ENCODE results near the gene PYGM. TPM values are rescaled to one million over a fixed set of nuclear protein-coding genes. Genes with fewer than 3 reads are reported as not detected.
"Not testable (repeated sequence)": the region's sequence is repeated elsewhere in the genome, so short reads cannot be mapped to it uniquely, and the experiment has no call there.

Gene PYGM
- total RNA-seq, 1 donor = 1.7 TPM

- DNase-seq (ENCODE audit: low read depth) = no peak
- no peak for TF ChIP-seq CTCF (IDR thresholded peaks at IDR 0.05; ENCODE audit: insufficient read depth, low read depth, low read length)
- no peak overlapping the region for H3K4me3 ChIP-seq (ENCODE audit: low read depth, low read length)
Measured at GRCh38 chr11:64711956-64712362, 47.8 kb downstream of the PYGM start.

GRCh38 chr11:64711138-64711955 lies 48.4 kb downstream of the PYGM start:
- no peak for TF ChIP-seq CTCF (IDR thresholded peaks at IDR 0.05; ENCODE audit: insufficient read depth, low read depth, low read length)

GRCh38 chr11:64710418-64711137 lies 49.2 kb downstream of the PYGM start:
- no peak for DNase-seq (ENCODE audit: low read depth)
- TF ChIP-seq CTCF (IDR thresholded peaks at IDR 0.05; ENCODE audit: insufficient read depth, low read depth, low read length) = no peak
- H3K4me3 ChIP-seq (ENCODE audit: low read depth, low read length) = no peak overlapping the region

More at GRCh38 chr11:64711138-64711955, 48.4 kb downstream of the PYGM start:
- no peak overlapping the region for H3K4me3 ChIP-seq (ENCODE audit: low read depth, low read length)
- no peak for DNase-seq (ENCODE audit: low read depth)

DNA sequence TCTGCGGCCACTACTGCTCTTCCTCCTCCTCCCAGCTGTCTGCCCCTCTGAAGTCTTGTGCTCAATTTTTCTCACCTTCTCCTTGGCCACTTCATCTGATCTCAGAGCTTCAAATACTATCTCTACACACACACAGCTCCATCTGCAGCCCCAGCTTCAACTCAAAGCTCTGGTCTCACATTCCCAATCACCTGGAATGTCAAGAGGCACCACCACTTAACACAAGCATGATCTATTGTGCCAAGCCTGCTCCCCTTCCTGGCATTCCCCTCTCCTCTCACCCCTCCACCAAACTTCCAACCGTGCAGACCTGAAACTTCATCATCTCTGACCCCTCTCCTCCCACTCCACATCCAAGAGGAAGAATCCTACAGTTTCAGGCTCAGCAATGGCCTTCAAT lies 54.3 kb downstream of the PYGM start:
- no peak for TF ChIP-seq CTCF (IDR thresholded peaks at IDR 0.05; ENCODE audit: insufficient read depth, low read depth, low read length)
- H3K4me3 ChIP-seq (ENCODE audit: low read depth, low read length) = no peak overlapping the region
- no peak for DNase-seq (ENCODE audit: low read depth)

- no peak for TF ChIP-seq CTCF (IDR thresholded peaks at IDR 0.05; ENCODE audit: insufficient read depth, low read depth, low read length)
- no peak for DNase-seq (ENCODE audit: low read depth)
- H3K4me3 ChIP-seq (ENCODE audit: low read depth, low read length) = no peak overlapping the region
Measured at GRCh38 chr11:64703048-64703447, 56.7 kb downstream of the PYGM start.

DNA sequence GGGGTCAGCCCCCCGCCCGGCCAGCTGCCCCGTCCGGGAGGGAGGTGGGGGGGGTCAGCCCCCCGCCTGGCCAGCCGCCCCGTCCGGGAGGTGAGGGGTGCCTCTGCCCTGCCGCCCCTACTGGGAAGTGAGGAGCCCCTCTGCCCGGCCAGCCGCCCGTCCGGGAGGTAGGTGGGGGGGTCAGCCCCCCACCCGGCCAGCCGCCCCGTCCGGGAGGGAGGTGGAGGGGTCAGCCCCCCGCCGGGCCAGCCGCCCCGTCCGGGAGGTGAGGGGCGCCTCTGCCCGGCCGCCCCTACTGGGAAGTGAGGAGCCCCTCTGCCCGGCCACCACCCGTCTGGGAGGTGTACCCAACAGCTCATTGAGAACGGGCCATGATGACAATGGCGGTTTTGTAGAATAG lies 57.8 kb downstream of the PYGM start:
- not testable (repeated sequence) for H3K4me3 ChIP-seq (ENCODE audit: low read depth, low read length); DNase-seq (ENCODE audit: low read depth)

GRCh38 chr11:64698427-64698826 lies 61.3 kb downstream of the PYGM start:
- no peak overlapping the region for H3K4me3 ChIP-seq (ENCODE audit: low read depth, low read length)
- no peak for DNase-seq (ENCODE audit: low read depth)

More at GRCh38 chr11:64698427-64698826, 61.3 kb downstream of the PYGM start:
- TF ChIP-seq CTCF (IDR thresholded peaks at IDR 0.05; ENCODE audit: insufficient read depth, low read depth, low read length) = no peak

All from fibroblast of villous mesenchyme (primary cell).